HepG2 (cell line): ENCODE measurements around the gene RING1. TPM values are rescaled to one million over a fixed set of nuclear protein-coding genes. Genes with fewer than 3 reads are reported as not detected.

Source experiments
- CC2D1A ChIP-seq: sonication (generic); formaldehyde crosslinking; IDR thresholded peaks from 2 replicates; pipeline ENCODE4 v1.8.1; 2023; ENCODE audit warnings: mild to moderate bottlenecking, missing genetic modification reagents
- CHD2 ChIP-seq: IDR thresholded peaks from 2 replicates; pipeline ENCODE4 v1.6.1; 2011; ENCODE audit warnings: low read depth, low read length, improper control_type of control experiment
- HOXA3 ChIP-seq: sonication (generic); formaldehyde crosslinking; IDR thresholded peaks from 2 replicates; pipeline ENCODE4 v1.5.0; 2020; ENCODE audit warnings: missing genetic modification reagents
- SNRNP70 ChIP-seq: fragments of 200-400 bp; formaldehyde crosslinking; IDR thresholded peaks from 2 replicates; pipeline ENCODE4 v1.6.1; 2017; ENCODE audit warnings: mild to moderate bottlenecking, low read depth, low read length, moderate library complexity
- SRSF4 ChIP-seq: fragments of 200-400 bp; formaldehyde crosslinking; IDR thresholded peaks from one replicate; pipeline ENCODE4 v1.6.1; 2018; ENCODE audit warnings: mild to moderate bottlenecking, low read depth, low read length, moderate library complexity; ENCODE audit not compliant: poor library complexity, severe bottlenecking
- STAG1 ChIP-seq: sonication (generic); formaldehyde crosslinking; IDR thresholded peaks from 2 replicates; pipeline ENCODE4 v1.4.0; 2020; ENCODE audit warnings: missing genetic modification reagents
- TRIM24 ChIP-seq: sonication (generic); formaldehyde crosslinking; IDR thresholded peaks from 2 replicates; pipeline ENCODE4 v1.8.0; 2022; ENCODE audit warnings: mild to moderate bottlenecking, missing genetic modification reagents
- ZBTB21 ChIP-seq: sonication (generic); formaldehyde crosslinking; IDR thresholded peaks from 2 replicates; pipeline ENCODE4 v1.4.0; 2020; ENCODE audit warnings: missing genetic modification reagents
- ZFP36L2 ChIP-seq: sonication (generic); formaldehyde crosslinking; IDR thresholded peaks from 2 replicates; pipeline ENCODE4 v1.4.0; 2020; ENCODE audit warnings: missing genetic modification reagents
- ZFP90 ChIP-seq: sonication (generic); formaldehyde crosslinking; IDR thresholded peaks from 2 replicates; pipeline ENCODE4 v1.8.0; 2022; ENCODE audit warnings: missing genetic modification reagents, mild to moderate bottlenecking, inconsistent platforms, borderline replicate concordance
- ZNF256 ChIP-seq: sonication (generic); formaldehyde crosslinking; conservative IDR thresholded peaks from 2 replicates; pipeline ENCODE4 v1.4.0; 2020; ENCODE audit warnings: missing genetic modification reagents
- ZNF546 ChIP-seq: sonication (generic); formaldehyde crosslinking; conservative IDR thresholded peaks from 2 replicates; pipeline ENCODE4 v1.8.1; 2023; ENCODE audit warnings: mild to moderate bottlenecking, missing genetic modification reagents
- ZNF652 ChIP-seq: IDR thresholded peaks from 2 replicates; pipeline ENCODE4 v1.6.1; 2016; ENCODE audit warnings: low read depth, borderline replicate concordance
- ZNF788 ChIP-seq: sonication (generic); formaldehyde crosslinking; IDR thresholded peaks from 2 replicates; pipeline ENCODE4 v1.5.0; 2020; ENCODE audit warnings: mild to moderate bottlenecking, missing genetic modification reagents, borderline replicate concordance
- ZSCAN25 ChIP-seq: sonication (generic); formaldehyde crosslinking; IDR thresholded peaks from 2 replicates; pipeline ENCODE4 v1.8.0; 2022; ENCODE audit warnings: mild to moderate bottlenecking, missing genetic modification reagents
- polyA plus RNA-seq, 8 experiments: library from polyadenylated mRNA; depleted of rRNA in 3 of 8; stranded (reverse) in 7 of 8; unstranded in 1 of 8; fragments of >200 nt; fragmentation: Illumina TruSeq in 4 of 8; extraction: Trizol in 4 of 8; gene quantifications; 2 replicates each; pipeline versions ENCODE4 v1.2.1 to v1.2.3, GENCODE V29; 2011 to 2016; ENCODE audit warnings: low read depth in 4 of 8, missing spikeins in 1 of 8, mixed read lengths in 1 of 8; ENCODE audit not compliant: insufficient read depth in 1 of 8
- total RNA-seq, 5 experiments: library from RNA; depleted of rRNA; stranded (reverse); fragments of >200 nt; fragmentation: Illumina TruSeq; extraction: Trizol; gene quantifications; 2 replicates each; pipeline ENCODE4 v1.2.3, GENCODE V29; 2016; ENCODE audit warnings: low read depth in 1 of 5
- TF ChIP-seq, protein P1 (sequence below): IDR thresholded peaks from 2 replicates; pipeline ENCODE4 v1.6.1; 2016; ENCODE audit warnings: missing compliant biosample characterization, missing genetic modification reagents, borderline replicate concordance
- TF ChIP-seq, protein P2 (sequence below): IDR thresholded peaks from 2 replicates; pipeline ENCODE4 v1.6.1; 2016; ENCODE audit warnings: low read depth
- TF ChIP-seq, protein P3 (sequence below): IDR thresholded peaks from 2 replicates; pipeline ENCODE4 v1.6.1; 2016; ENCODE audit warnings: low read depth, missing genetic modification reagents, missing compliant biosample characterization
- TF ChIP-seq, protein P4 (sequence below): sonication (generic); formaldehyde crosslinking; IDR thresholded peaks from 2 replicates; pipeline ENCODE4 v1.5.0; 2020; ENCODE audit warnings: mild to moderate bottlenecking, missing genetic modification reagents

Gene RING1
- total and polyA plus RNA-seq, 2 of the 13 experiments (the other 11 are each of a cell fraction or from before 2014, with no cell fraction given) = 23.9 to 33.6 TPM

DNA sequence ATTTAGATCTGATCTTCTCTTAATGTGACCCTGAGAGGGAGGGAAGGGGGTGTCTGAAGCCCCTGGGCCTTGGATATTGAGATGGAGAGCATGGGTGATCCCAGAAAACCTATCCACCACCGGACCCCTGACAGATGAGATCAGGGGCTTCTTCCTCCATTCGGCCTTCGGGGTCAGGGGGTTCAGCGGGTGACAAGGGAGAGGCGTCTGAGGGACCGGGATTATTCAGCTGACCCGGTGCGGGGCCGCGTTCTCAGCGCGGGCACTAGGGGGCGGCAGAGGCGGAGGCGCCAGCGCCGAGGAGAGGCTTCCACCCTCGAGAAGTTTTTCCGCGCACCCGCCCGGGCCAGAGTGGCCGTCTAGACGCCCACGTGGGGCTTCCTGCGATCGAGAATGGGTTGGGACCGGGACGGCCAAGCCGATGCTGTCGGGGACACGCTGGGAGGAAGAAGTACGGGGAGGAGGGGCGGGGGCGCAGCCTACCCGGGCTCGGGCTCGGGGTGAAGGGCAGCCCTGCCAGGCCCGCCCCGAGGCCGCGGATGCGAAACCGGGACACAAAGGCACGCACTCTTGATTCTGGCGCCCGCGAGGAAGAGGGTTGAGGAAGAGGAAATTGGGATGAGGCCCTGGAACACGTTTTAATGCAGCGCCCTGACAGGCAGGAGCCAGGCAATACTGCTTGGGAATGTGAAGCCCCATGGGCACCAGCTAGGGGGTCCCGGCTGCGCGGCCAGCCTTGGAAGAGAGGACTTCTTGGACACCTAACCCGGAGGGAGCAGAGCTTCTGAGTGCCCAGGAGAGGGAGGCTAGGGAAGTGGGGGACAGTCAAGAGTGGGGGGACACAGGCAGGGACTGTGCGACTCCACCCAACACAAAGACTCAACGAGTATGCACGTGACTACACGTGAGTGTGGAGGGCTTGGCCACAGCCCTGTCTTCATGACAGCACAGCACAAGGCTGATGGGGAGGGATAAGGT lies 46.7 kb upstream of the RING1 start (continued):
- TF ChIP-seq CC2D1A (no peak), ZNF652 (CRISPR knock-in tag) (no peak), CHD2 (no peak), STAG1 (CRISPR knock-in tag) (peak; percentile 63), SNRNP70 (no peak), ZBTB21 (CRISPR knock-in tag) (no peak), ZNF546 (CRISPR knock-in tag) (0 out of 2 replicates have a peak, but pooled peaks have one; percentile 17), ZNF788 (CRISPR knock-in tag) (0 out of 2 replicates have a peak, but pooled peaks have one; percentile 7), ZFP90 (CRISPR knock-in tag) (no peak), SRSF4 (no peak), TRIM24 (no peak), ZNF256 (CRISPR knock-in tag) (no peak), ZSCAN25 (CRISPR knock-in tag) (no peak; the same call in 1 of the 2 replicates), ZFP36L2 (CRISPR knock-in tag) (no peak), HOXA3 (CRISPR knock-in tag) (no peak)
- TF ChIP-seq, protein P1, sequence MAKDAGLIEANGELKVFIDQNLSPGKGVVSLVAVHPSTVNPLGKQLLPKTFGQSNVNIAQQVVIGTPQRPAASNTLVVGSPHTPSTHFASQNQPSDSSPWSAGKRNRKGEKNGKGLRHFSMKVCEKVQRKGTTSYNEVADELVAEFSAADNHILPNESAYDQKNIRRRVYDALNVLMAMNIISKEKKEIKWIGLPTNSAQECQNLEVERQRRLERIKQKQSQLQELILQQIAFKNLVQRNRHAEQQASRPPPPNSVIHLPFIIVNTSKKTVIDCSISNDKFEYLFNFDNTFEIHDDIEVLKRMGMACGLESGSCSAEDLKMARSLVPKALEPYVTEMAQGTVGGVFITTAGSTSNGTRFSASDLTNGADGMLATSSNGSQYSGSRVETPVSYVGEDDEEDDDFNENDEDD (CRISPR knock-in tag) = peak; percentile 47; the same call in 1 of the 2 replicates
- TF ChIP-seq, protein P2, sequence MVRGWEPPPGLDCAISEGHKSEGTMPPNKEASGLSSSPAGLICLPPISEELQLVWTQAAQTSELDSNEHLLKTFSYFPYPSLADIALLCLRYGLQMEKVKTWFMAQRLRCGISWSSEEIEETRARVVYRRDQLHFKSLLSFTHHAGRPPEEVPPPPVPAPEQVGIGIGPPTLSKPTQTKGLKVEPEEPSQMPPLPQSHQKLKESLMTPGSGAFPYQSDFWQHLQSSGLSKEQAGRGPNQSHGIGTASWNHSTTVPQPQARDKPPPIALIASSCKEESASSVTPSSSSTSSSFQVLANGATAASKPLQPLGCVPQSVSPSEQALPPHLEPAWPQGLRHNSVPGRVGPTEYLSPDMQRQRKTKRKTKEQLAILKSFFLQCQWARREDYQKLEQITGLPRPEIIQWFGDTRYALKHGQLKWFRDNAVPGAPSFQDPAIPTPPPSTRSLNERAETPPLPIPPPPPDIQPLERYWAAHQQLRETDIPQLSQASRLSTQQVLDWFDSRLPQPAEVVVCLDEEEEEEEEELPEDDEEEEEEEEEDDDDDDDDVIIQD (CRISPR knock-in tag) = no peak
- TF ChIP-seq, protein P3, sequence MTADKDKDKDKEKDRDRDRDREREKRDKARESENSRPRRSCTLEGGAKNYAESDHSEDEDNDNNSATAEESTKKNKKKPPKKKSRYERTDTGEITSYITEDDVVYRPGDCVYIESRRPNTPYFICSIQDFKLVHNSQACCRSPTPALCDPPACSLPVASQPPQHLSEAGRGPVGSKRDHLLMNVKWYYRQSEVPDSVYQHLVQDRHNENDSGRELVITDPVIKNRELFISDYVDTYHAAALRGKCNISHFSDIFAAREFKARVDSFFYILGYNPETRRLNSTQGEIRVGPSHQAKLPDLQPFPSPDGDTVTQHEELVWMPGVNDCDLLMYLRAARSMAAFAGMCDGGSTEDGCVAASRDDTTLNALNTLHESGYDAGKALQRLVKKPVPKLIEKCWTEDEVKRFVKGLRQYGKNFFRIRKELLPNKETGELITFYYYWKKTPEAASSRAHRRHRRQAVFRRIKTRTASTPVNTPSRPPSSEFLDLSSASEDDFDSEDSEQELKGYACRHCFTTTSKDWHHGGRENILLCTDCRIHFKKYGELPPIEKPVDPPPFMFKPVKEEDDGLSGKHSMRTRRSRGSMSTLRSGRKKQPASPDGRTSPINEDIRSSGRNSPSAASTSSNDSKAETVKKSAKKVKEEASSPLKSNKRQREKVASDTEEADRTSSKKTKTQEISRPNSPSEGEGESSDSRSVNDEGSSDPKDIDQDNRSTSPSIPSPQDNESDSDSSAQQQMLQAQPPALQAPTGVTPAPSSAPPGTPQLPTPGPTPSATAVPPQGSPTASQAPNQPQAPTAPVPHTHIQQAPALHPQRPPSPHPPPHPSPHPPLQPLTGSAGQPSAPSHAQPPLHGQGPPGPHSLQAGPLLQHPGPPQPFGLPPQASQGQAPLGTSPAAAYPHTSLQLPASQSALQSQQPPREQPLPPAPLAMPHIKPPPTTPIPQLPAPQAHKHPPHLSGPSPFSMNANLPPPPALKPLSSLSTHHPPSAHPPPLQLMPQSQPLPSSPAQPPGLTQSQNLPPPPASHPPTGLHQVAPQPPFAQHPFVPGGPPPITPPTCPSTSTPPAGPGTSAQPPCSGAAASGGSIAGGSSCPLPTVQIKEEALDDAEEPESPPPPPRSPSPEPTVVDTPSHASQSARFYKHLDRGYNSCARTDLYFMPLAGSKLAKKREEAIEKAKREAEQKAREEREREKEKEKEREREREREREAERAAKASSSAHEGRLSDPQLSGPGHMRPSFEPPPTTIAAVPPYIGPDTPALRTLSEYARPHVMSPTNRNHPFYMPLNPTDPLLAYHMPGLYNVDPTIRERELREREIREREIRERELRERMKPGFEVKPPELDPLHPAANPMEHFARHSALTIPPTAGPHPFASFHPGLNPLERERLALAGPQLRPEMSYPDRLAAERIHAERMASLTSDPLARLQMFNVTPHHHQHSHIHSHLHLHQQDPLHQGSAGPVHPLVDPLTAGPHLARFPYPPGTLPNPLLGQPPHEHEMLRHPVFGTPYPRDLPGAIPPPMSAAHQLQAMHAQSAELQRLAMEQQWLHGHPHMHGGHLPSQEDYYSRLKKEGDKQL (CRISPR knock-in tag) = no peak
- TF ChIP-seq, protein P4, sequence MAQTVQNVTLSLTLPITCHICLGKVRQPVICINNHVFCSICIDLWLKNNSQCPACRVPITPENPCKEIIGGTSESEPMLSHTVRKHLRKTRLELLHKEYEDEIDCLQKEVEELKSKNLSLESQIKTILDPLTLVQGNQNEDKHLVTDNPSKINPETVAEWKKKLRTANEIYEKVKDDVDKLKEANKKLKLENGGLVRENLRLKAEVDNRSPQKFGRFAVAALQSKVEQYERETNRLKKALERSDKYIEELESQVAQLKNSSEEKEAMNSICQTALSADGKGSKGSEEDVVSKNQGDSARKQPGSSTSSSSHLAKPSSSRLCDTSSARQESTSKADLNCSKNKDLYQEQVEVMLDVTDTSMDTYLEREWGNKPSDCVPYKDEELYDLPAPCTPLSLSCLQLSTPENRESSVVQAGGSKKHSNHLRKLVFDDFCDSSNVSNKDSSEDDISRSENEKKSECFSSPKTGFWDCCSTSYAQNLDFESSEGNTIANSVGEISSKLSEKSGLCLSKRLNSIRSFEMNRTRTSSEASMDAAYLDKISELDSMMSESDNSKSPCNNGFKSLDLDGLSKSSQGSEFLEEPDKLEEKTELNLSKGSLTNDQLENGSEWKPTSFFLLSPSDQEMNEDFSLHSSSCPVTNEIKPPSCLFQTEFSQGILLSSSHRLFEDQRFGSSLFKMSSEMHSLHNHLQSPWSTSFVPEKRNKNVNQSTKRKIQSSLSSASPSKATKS = no peak
